ENCODE data around the gene CLIC3.
A peak's percentile ranks its signal among the peaks of the same experiment; 100 is the strongest.

The CLIC3 gene

GRCh38 chr9:137031904-137032640 lies 35.7 kb upstream of the CLIC3 start, which contains the start of gene FUT7:
Gene FUT7, minus strand, starts transcription at chr9:137032088. Its CDS starts 97 bp downstream, at chr9:137031991.
- no peak for DNase-seq (ENCODE audit: low read depth in 2 of 3, low spot score in 2 of 3)

- no peak for DNase-seq (ENCODE audit: low read depth in 2 of 3, low spot score in 2 of 3)
Observed at GRCh38 chr9:137030538-137031527, 34.5 kb upstream of the CLIC3 start.

GRCh38 chr9:137030006-137030405 lies 33.6 kb upstream of the CLIC3 start:
- DNase-seq (ENCODE audit: low read depth in 2 of 3, low spot score in 2 of 3), result no peak

- peak; percentile 62 to 81 (median 71) for DNase-seq (ENCODE audit: low read depth in 2 of 3, low spot score in 2 of 3)
Observed at GRCh38 chr9:137029058-137029936, 32.9 kb upstream of the CLIC3 start.

- peak in 1 of 3 experiments; percentile 48 for DNase-seq (ENCODE audit: low read depth in 2 of 3, low spot score in 2 of 3)
Observed at GRCh38 chr9:137028263-137029057, 32.1 kb upstream of the CLIC3 start.

GRCh38 chr9:137027369-137028262 lies 31.2 kb upstream of the CLIC3 start, which contains the start of gene ABCA2:
Gene ABCA2, minus strand, starts transcription at chr9:137028237. Its CDS starts 97 bp downstream, at chr9:137028140.
- no peak for DNase-seq (ENCODE audit: low read depth in 2 of 3, low spot score in 2 of 3)

- no peak for DNase-seq (ENCODE audit: low read depth in 2 of 3, low spot score in 2 of 3)
Observed at GRCh38 chr9:137026828-137027227, 30.5 kb upstream of the CLIC3 start.

GRCh38 chr9:137026384-137026783 lies 30.0 kb upstream of the CLIC3 start:
- no peak for DNase-seq (ENCODE audit: low read depth in 2 of 3, low spot score in 2 of 3)

- no peak for DNase-seq (ENCODE audit: low read depth in 2 of 3, low spot score in 2 of 3)
Observed at GRCh38 chr9:137025517-137025966, 29.2 kb upstream of the CLIC3 start.

- DNase-seq (ENCODE audit: low read depth in 2 of 3, low spot score in 2 of 3), result no peak
Observed at GRCh38 chr9:137023583-137023991, 27.2 kb upstream of the CLIC3 start.

- DNase-seq (ENCODE audit: low read depth in 2 of 3, low spot score in 2 of 3), result no peak
Observed at GRCh38 chr9:137023157-137023556, 26.8 kb upstream of the CLIC3 start.

- no peak for DNase-seq (ENCODE audit: low read depth in 2 of 3, low spot score in 2 of 3)
Observed at GRCh38 chr9:137022662-137023008, 26.3 kb upstream of the CLIC3 start.

GRCh38 chr9:137021979-137022661 lies 25.8 kb upstream of the CLIC3 start:
- peak in 1 of 3 experiments; percentile 67 for DNase-seq (ENCODE audit: low read depth in 2 of 3, low spot score in 2 of 3)

- no peak for DNase-seq (ENCODE audit: low read depth in 2 of 3, low spot score in 2 of 3)
Observed at GRCh38 chr9:137021568-137021978, 25.2 kb upstream of the CLIC3 start.

- DNase-seq (ENCODE audit: low read depth in 2 of 3, low spot score in 2 of 3), result no peak
Observed at GRCh38 chr9:137020771-137021567, 24.6 kb upstream of the CLIC3 start.

- no peak for DNase-seq (ENCODE audit: low read depth in 2 of 3, low spot score in 2 of 3)
Observed at GRCh38 chr9:137019891-137020683, 23.7 kb upstream of the CLIC3 start.

Data from activated CD8-positive, alpha-beta memory T cell treated with anti-CD3 and anti-CD28 coated beads for 48 hours (primary cell).